Neural progenitor cell (in vitro differentiated cells): ENCODE measurements around the gene MTFR1L.

Experiments used
- CTCF ChIP-seq: fragments of 200-600 bp; sonication (generic); IDR thresholded peaks from 2 replicates; pipeline ENCODE4 v1.5.1; 2017; ENCODE audit warnings: antibody characterized with exemption, mild to moderate bottlenecking
- EZH2 ChIP-seq: fragments of 200-600 bp; sonication (generic); IDR thresholded peaks from 2 replicates; pipeline ENCODE4 v1.6.1; 2017; ENCODE audit warnings: antibody characterized with exemption, mild to moderate bottlenecking, moderate library complexity
- EZH2phosphoT487 ChIP-seq: fragments of 200-600 bp; sonication (generic); IDR thresholded peaks from 2 replicates; pipeline ENCODE4 v1.6.1; 2017; ENCODE audit warnings: antibody characterized with exemption

DNA sequence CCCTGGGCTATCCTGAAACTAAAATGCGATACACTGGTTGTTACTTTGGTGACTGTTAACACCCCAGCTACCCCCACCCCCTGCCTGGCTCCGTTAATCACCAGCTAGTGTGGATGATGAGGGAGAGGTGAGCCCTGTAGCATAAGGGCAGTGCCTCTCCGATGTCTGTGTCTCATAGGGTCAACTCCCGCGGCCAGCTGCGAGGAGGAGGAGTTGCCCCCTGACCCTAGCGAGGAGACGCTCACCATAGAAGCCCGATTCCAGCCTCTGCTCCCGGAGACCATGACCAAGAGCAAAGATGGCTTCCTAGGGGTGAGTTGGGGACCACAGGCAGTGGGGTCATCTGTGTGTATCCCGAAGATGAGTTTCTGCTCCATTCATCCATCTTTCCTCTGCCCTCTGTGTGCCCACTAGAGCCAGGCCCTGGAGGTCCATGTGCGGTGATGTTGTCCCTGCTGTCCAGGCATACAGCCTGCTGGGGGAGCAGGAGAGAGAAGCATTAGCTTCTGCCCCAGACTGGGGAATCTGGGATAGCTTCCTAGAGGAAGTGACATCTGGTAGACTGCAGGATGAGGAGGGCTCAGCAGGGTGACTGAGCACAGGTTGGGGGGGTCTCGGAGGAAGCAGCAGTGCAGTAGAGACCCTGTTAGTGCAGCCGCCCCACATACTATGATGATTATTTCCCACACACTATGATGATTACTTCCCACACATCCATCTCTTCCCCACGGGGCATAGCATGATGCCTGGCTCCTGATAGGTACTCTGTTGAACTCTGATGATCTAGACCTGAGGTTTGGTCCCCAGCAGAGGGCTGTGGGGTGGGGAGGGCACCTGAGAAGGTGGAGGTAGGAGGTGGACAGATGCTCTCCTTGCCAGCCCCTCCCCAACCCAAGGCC, 14.5 kb upstream of the MTFR1L start:
- TF ChIP-seq EZH2 (no peak), CTCF (no peak), EZH2phosphoT487 (no peak)
